A549 (cell line): Measurements from ENCODE around the gene SPDYE17. TPM values are rescaled to one million over a fixed set of nuclear protein-coding genes. Genes with fewer than 3 reads are reported as not detected.
"Not testable (repeated sequence)": the region's sequence is repeated elsewhere in the genome, so short reads cannot be mapped to it uniquely, and the experiment has no call there.

Source experiments
- ATAC-seq, 2 experiments: fragments of 200-7000 bp in 1 of 2; fragments of >200 bp in 1 of 2; cut with Nextera tagmentation in 1 of 2; cut with Tn5 transposase in 1 of 2; 3 replicates each; pipeline versions ENCODE4 v1.8.0 to v1.9.1; 2018 to 2020; ENCODE audit warnings: mild to moderate bottlenecking in 1 of 2, moderate library complexity in 1 of 2
- CTCF ChIA-PET: fragments of 300-600 bp; sonication (Branson Sonifier 250); formaldehyde crosslinking; extraction: SDS; loops from one replicate; lab custom pipeline; 2021; ENCODE audit warnings: antibody characterized with exemption, inconsistent platforms; lab: Yijun Ruan, JAX
- POLR2A ChIA-PET: fragments of 350-600 bp; formaldehyde crosslinking; extraction: SDS; loops from one replicate; lab custom pipeline; 2021; ENCODE audit warnings: antibody characterized with exemption, inconsistent platforms; lab: Yijun Ruan, JAX
- DNase-seq, 2 experiments: peaks; one replicate each; pipeline versions ENCODE4 v3.0.0 to v3.0.0-alpha.2; 2011 to 2016; ENCODE audit warnings: low read depth in 1 of 2, low spot score in 1 of 2
- FAIRE-seq: peaks from 2 replicates; lab custom pipeline; 2011; peaks lifted over from hg19 to GRCh38; lab: Jason Lieb, UNC
- H3K27ac ChIP-seq, 2 experiments: fragments of >200 bp; sonication (Bioruptor Twin); formaldehyde crosslinking; 3 replicates each; pipeline ENCODE4 v1.5.1; 2016 to 2017
- H3K4me1 ChIP-seq: fragments of >200 bp; sonication (Bioruptor Twin); formaldehyde crosslinking; 3 replicates; pipeline ENCODE4 v1.6.1; 2016
- H3K4me2 ChIP-seq: fragments of >200 bp; sonication (Bioruptor Twin); formaldehyde crosslinking; 3 replicates; pipeline ENCODE4 v1.6.1; 2016
- H3K4me3 ChIP-seq: fragments of >200 bp; sonication (Bioruptor Twin); formaldehyde crosslinking; 3 replicates; pipeline ENCODE4 v1.5.1; 2016
- H3K9me3 ChIP-seq: fragments of >200 bp; sonication (Bioruptor Twin); formaldehyde crosslinking; 3 replicates; pipeline ENCODE4 v1.6.1; 2016
- WGBS: methylation state at CpG from one replicate; pipeline ENCODE4 v1.1.6; 2017; ENCODE audit errors: missing lambda C conversion rate; 5-methylcytosine and 5-hydroxymethylcytosine counted together
- polyA minus RNA-seq: library from RNA; depleted of rRNA, polyadenylated mRNA; stranded (reverse); fragments of >200 nt; gene quantifications from 2 replicates; pipeline ENCODE4 v1.2.3, GENCODE V29; 2011; rRNA and poly(A)+ RNA removed
- polyA plus RNA-seq, 4 experiments: library from polyadenylated mRNA; depleted of rRNA in 3 of 4; stranded (reverse); fragments of >200 nt; fragmentation: RNase III in 1 of 4; extraction: RNeasy Plus Mini Kit Qiagen cat#74134 plus additional on column Dnase treatment in 1 of 4; gene quantifications; 2 replicates in 3 of 4; 3 replicates in 1 of 4; pipeline ENCODE4 v1.2.3, GENCODE V29; 2011 to 2017

SPDYE17 gene
- polyA plus RNA-seq (2011; rRNA removed) (not detected in 2 replicates), polyA plus RNA-seq (2017; fragmentation: RNase III; extraction: RNeasy Plus Mini Kit Qiagen cat#74134 plus additional on column Dnase treatment) (not detected in 3 replicates), polyA minus RNA-seq (not detected in 2 replicates)
- polyA plus RNA-seq (2012; cell fraction: cytosol; rRNA removed) = not detected in 2 replicates
- not detected in 2 replicates for polyA plus RNA-seq (2012; cell fraction: nucleus; rRNA removed)

- POLR2A ChIA-PET, FAIRE-seq, CTCF ChIA-PET, H3K4me3 ChIP-seq, DNase-seq, ATAC-seq, H3K4me2 ChIP-seq, H3K27ac ChIP-seq, H3K4me1 ChIP-seq, H3K9me3 ChIP-seq: not testable (repeated sequence)
- 92% methylated on average over 8 of the region's 8 CpGs for WGBS
Observed at GRCh38 chr7:77032261-77032660, at the start of gene SPDYE17. Gene SPDYE17 (minus strand): TSS chr7:77032361. CDS start chr7:77030570, 1,791 bp downstream.

DNA sequence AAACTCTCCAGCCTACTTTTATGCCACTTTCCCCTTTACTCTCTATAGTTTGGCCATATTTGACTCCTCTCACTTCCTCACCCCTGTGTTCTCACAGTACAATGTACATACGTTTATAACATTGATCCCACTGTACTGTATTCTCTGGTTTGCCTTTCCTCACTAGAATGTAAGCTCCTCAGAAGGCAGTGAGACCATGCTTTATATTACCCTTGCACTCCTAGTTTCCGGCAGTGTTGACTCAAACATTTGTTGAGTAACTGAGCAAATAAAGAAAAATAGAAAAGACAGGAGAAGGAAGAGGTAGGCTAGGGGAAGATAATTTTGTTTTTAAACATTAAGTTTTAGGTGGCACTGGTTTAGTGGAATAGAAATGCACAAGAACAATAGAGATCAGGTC is 48.1 kb upstream of the SPDYE17 start:
- ATAC-seq (peak; percentile 77 to 80), FAIRE-seq (peak; percentile 18)
- CTCF ChIA-PET, H3K4me1 ChIP-seq, H3K4me3 ChIP-seq, H3K9me3 ChIP-seq, POLR2A ChIA-PET, DNase-seq, H3K27ac ChIP-seq: not testable (repeated sequence)
- H3K4me2 ChIP-seq = peak overlapping the region; percentile 36; the same call in 1 of the 3 replicates
- WGBS = 5% methylated on average over 2 of the region's 2 CpGs

DNA sequence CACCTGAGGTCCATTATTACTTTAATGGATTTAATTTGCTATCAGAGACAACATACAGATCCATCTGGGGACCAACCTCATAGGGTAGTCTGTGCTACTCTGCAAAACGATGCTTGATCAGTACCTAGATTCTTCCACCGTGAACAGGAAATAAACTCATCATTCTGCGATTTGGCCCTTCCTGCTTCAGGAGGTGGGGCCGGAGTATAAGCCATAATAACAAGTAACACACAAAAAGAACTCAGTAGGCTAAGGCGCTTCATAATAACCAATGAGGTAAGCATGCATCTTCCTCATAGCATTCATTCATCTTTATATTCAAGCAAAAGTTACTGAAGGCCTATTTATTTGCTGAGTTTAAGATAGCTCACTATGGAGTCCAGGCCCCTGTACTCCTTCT is 47.5 kb upstream of the SPDYE17 start:
- CTCF ChIA-PET, H3K4me3 ChIP-seq, H3K27ac ChIP-seq, H3K4me2 ChIP-seq, H3K9me3 ChIP-seq, FAIRE-seq, DNase-seq, H3K4me1 ChIP-seq, ATAC-seq, POLR2A ChIA-PET: not testable (repeated sequence)
- WGBS = 54% methylated on average over 5 of the region's 5 CpGs

DNA sequence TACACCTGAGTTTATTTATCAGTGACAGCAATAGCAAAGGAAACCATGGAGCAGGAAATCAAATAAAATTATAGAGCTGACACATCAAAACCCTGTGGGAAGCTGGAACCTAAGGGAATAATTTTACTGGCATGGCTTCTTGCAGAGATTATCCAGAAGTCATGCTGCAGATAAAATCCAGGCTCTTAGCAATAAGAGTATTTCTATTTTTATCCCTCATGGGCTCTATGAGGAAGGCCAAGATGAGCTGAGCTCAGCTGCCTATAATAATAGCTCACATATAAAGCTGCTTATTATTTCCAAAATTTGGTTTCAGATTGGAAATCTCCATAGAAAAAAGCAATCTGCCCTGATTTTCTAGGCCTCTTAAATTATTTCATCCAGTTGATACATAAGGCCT is 47.0 kb upstream of the SPDYE17 start:
- CTCF ChIA-PET, H3K4me3 ChIP-seq, DNase-seq, FAIRE-seq, H3K27ac ChIP-seq, H3K4me1 ChIP-seq, POLR2A ChIA-PET, ATAC-seq, H3K4me2 ChIP-seq, H3K9me3 ChIP-seq: not testable (repeated sequence)

- H3K4me2 ChIP-seq, H3K27ac ChIP-seq, POLR2A ChIA-PET, H3K4me1 ChIP-seq, DNase-seq, ATAC-seq, H3K9me3 ChIP-seq, FAIRE-seq, CTCF ChIA-PET, H3K4me3 ChIP-seq: not testable (repeated sequence)
- 89% methylated on average over 5 of the region's 5 CpGs for WGBS
Observed at GRCh38 chr7:77077060-77077459, 44.9 kb upstream of the SPDYE17 start.

DNA sequence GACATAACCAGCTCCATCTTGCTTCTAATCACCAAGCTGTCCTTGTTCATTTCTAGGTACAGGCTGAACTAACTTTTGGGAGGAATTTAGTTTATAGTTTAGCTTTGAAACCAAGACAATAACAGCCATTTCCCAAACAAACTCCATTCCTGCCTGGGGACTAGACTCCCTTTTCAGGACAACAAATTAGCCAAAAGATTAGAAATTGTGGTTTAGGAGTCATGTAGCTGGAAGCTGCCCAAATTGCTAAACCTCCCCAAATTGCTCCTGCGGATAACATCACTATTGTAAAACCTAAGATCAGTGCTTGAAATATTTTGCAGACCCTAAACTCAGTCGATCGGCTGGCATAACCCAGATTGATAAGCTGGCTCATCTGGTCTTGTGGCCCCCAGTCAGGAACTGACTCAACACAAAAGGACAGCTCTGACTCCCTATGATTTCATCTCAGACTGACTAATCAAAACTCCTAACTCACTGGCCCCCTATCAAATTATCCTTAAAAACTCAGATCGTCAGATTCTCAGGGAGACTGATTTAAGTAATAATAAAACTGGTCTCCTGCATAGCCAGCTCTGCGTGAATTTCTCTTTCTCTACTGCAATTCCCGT is 42.7 kb upstream of the SPDYE17 start:
- ATAC-seq, H3K4me3 ChIP-seq, DNase-seq, H3K27ac ChIP-seq, CTCF ChIA-PET, H3K4me2 ChIP-seq, POLR2A ChIA-PET, H3K4me1 ChIP-seq, FAIRE-seq, H3K9me3 ChIP-seq: not testable (repeated sequence)
- whole genome bisulfite sequencing = 97% methylated on average over 4 of the region's 6 CpGs

DNA sequence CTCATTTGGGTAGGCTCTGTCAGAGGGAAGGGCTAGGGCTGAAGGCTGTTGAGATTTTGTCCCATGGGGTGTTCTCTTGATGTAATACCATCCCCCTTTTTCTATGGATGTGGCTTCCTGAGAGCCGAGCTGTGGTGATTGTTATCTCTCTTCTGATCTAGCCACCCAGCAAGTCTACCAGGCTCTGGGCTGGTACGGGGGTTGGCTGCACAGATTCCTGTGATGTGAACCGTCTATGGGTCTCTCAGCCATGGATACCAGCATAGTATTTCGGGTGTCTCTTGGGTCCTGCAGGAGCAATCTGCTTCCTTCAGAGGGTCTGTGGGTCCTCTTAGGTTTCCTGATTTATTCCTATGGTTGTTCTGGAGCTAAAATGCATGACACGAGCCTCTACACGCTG is 38.9 kb upstream of the SPDYE17 start:
- H3K9me3 ChIP-seq, H3K4me3 ChIP-seq, DNase-seq, H3K4me2 ChIP-seq, ATAC-seq, FAIRE-seq, POLR2A ChIA-PET, H3K27ac ChIP-seq, H3K4me1 ChIP-seq, CTCF ChIA-PET: not testable (repeated sequence)
- WGBS = 99% methylated on average over 5 of the region's 6 CpGs

GRCh38 chr7:77065869-77066268 is 33.7 kb upstream of the SPDYE17 start:
- POLR2A ChIA-PET, FAIRE-seq, H3K4me1 ChIP-seq, DNase-seq, H3K4me2 ChIP-seq, H3K27ac ChIP-seq, H3K9me3 ChIP-seq, H3K4me3 ChIP-seq, CTCF ChIA-PET: not testable (repeated sequence)
- ATAC-seq = peak; percentile 46 to 62; a peak in 3 of 6 replicates
- WGBS = 82% methylated on average over 7 of the region's 7 CpGs

GRCh38 chr7:77063732-77064131 is 31.6 kb upstream of the SPDYE17 start:
- H3K4me3 ChIP-seq, H3K4me1 ChIP-seq, CTCF ChIA-PET, DNase-seq, ATAC-seq, H3K4me2 ChIP-seq, FAIRE-seq, H3K27ac ChIP-seq, POLR2A ChIA-PET, H3K9me3 ChIP-seq: not testable (repeated sequence)
- WGBS = 83% methylated on average over 4 of the region's 4 CpGs

DNA sequence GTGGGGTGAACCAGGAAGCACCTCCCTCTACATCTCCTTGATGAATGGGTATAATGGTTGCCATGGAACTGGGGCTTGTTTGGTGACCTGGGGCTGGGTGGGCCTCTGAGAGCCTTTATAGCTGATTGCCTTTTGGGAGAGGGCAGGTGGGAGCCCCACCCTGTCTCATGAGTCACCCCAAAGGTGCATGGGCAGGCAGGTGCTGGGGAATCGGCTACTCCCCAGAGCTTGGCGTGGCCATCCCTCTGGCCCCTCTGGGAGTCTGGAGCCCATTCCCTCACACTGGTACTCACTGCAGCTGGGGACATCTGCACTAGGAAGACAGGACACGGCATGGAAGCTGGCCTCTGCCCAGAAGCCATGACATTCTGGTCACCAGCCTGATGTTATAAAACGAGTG is 30.4 kb upstream of the SPDYE17 start, which contains the start of gene SPDYE18:
Gene SPDYE18, minus strand, starts transcription at position 2 of the 400 bp plus-strand sequence. CDS start 2,046 bp downstream, outside the sequence.
- CTCF ChIA-PET, POLR2A ChIA-PET, H3K4me2 ChIP-seq, DNase-seq, H3K27ac ChIP-seq, H3K4me3 ChIP-seq, H3K4me1 ChIP-seq, H3K9me3 ChIP-seq, FAIRE-seq: not testable (repeated sequence)
- ATAC-seq = peak; percentile 35 to 43; a peak in 3 of 6 replicates
- no CpG with 5 or more reads among the region's 4 CpGs for WGBS

GRCh38 chr7:77026349-77026748 is 5.8 kb downstream of the SPDYE17 start:
- CTCF ChIA-PET, H3K4me2 ChIP-seq, H3K9me3 ChIP-seq, DNase-seq, ATAC-seq, H3K4me3 ChIP-seq, FAIRE-seq, POLR2A ChIA-PET, H3K27ac ChIP-seq, H3K4me1 ChIP-seq: not testable (repeated sequence)
- WGBS = 91% methylated on average over 8 of the region's 10 CpGs
